Psoas muscle (tissue), 8 donors: ENCODE measurements around the gene CPNE2. TPM values are rescaled to one million over a fixed set of nuclear protein-coding genes. Genes with fewer than 3 reads are reported as not detected.

Source experiments
- ATAC-seq, 4 donors: fragments of 200-7000 bp; cut with Tn5 transposase; one replicate each; pipeline ENCODE4 v1.9.1; 2020; ENCODE audit warnings: moderate library complexity in 3 of 4, mild to moderate bottlenecking in 2 of 4
- DNase-seq, 2 donors: peaks; one replicate each; pipeline ENCODE4 v3.0.0-alpha.2; 2020
- H3K27ac ChIP-seq: fragments of 200-600 bp; one replicate; pipeline ENCODE4 v1.8.0; 2022
- H3K27me3 ChIP-seq, 3 donors: fragments of 200-600 bp in 1 of 3; one replicate each; pipeline versions ENCODE4 v1.6.1 to v1.8.0; 2013 to 2022; ENCODE audit warnings: low read length in 2 of 3, mild to moderate bottlenecking in 2 of 3, moderate library complexity in 1 of 3; ENCODE audit not compliant: insufficient read depth in 3 of 3
- H3K36me3 ChIP-seq, 2 donors: fragments of 200-600 bp in 1 of 2; one replicate each; pipeline versions ENCODE4 v1.6.1 to v1.8.0; 2013 to 2022; ENCODE audit warnings: low read depth in 1 of 2, mild to moderate bottlenecking in 1 of 2, moderate library complexity in 1 of 2; ENCODE audit not compliant: insufficient read depth in 1 of 2
- H3K4me1 ChIP-seq: fragments of 200-600 bp; one replicate; pipeline ENCODE4 v1.8.0; 2022
- H3K4me3 ChIP-seq: fragments of 200-600 bp; one replicate; pipeline ENCODE4 v1.8.0; 2022; ENCODE audit warnings: mild to moderate bottlenecking
- H3K9me3 ChIP-seq: fragments of 200-600 bp; one replicate; pipeline ENCODE4 v1.8.0; 2022
- CTCF ChIP-seq: fragments of 200-600 bp; IDR thresholded peaks from one replicate; pipeline ENCODE4 v1.8.0; 2022; ENCODE audit warnings: antibody characterized with exemption
- WGBS, 3 donors: extraction: QIAGEN DNeasy Blood & Tissue Kit; methylation state at CpG; one replicate each; pipeline versions ENCODE4 v1.1.6 to v1.1.7; 2013; 5-methylcytosine and 5-hydroxymethylcytosine counted together
- intact Hi-C, 2 donors: fragments of 100-400 bp; cut with DNase I; formaldehyde crosslinking; loops; one replicate each; pipeline versions ENCODE4 v1.11.0 to v1.14.2; 2022
- polyA plus RNA-seq, 3 donors: library from polyadenylated mRNA; stranded (reverse); fragments of 200-250 nt; gene quantifications; one replicate each; pipeline ENCODE4 v1.2.3, GENCODE V29; 2013
- total RNA-seq, 4 donors: library from RNA; stranded (reverse); fragmentation: NEBNext Ultra II Directional in 2 of 4; extraction: Animal tissue kit (Norgen Biotek cat#: 25700) in 2 of 4; gene quantifications; one replicate each; pipeline versions ENCODE4 v1.2.1 to v1.2.4, GENCODE V29; 2021 to 2023
- donor health status: healthy with polysubstance abuse.
- donor health status: DM: no; HTN: no; CAD: no; lungs with moderate emphysema.
- donor health status: Bipolar disorder and iron deficiency.
- donor health status: healthy.
- donor health status: DM: yes; HTN: yes; CAD: no.
- donor health status: DM: no; HTN: no; CAD: no.
- donor health status: DM: no; HTN: no; CAD: no.
- donor health status: DM: yes; HTN: yes; CAD: no.

Gene CPNE2
- total and polyA plus RNA-seq, 7 donors, result 8.1 to 16.9 (median 12.4) TPM

- no peaks in the 10 kb centered on the region for H3K36me3 ChIP-seq
- ATAC-seq (no peak), DNase-seq (no peak)
- 62 to 80% (median 78%) methylated on average over 2 of the region's 2 CpGs for WGBS, 3 donors
- H3K4me3 ChIP-seq, result no peak overlapping the region
- H3K27me3 ChIP-seq, result no peaks in the 10 kb centered on the region
- H3K4me1 ChIP-seq, result no peaks in the 10 kb centered on the region
- no peak overlapping the region for H3K27ac ChIP-seq
- TF ChIP-seq CTCF, result no peak
- H3K9me3 ChIP-seq, result no peaks in the 10 kb centered on the region
- intact Hi-C loops, result loop anchor here in 1 of 2 donors (5.0 kb wide), 1 partner anchor 181 kb away; the partner anchor contains the start of gene SLC12A3
These were observed 44.3 kb upstream of the CPNE2 start for GRCh38 chr16:57048095-57048494.

- Histone ChIP-seq H3K9me3 (no peaks in the 10 kb centered on the region), H3K4me3 (no peak overlapping the region), H3K27ac (no peak overlapping the region), H3K36me3 (no peaks in the 10 kb centered on the region), H3K4me1 (no peaks in the 10 kb centered on the region), H3K27me3 (no peaks in the 10 kb centered on the region)
- intact Hi-C loops, result loop anchor here in 1 of 2 donors (5.0 kb wide), 1 partner anchor 182 kb away; the partner anchor contains the start of gene SLC12A3
- no peak for DNase-seq
- ATAC-seq, result no peak
- TF ChIP-seq CTCF, result no peak
- 94 to 97% (median 94%) methylated on average over 4 of the region's 4 CpGs for WGBS, 3 donors
These were observed 42.7 kb upstream of the CPNE2 start for GRCh38 chr16:57049678-57050077.

GRCh38 chr16:57051696-57052228, 40.6 kb upstream of the CPNE2 start:
- DNase-seq (no peak), ATAC-seq (no peak)
- WGBS, 3 donors, result 91 to 94% (median 93%) methylated on average over 11 of the region's 11 CpGs
- no peak overlapping the region for H3K4me3 ChIP-seq
- H3K27ac ChIP-seq, result no peak overlapping the region
- no peaks in the 10 kb centered on the region for H3K4me1 ChIP-seq
- H3K27me3 ChIP-seq, result no peaks in the 10 kb centered on the region
- no peaks in the 10 kb centered on the region for H3K36me3 ChIP-seq
- intact Hi-C loops, result no loop called here
- no peaks in the 10 kb centered on the region for H3K9me3 ChIP-seq
- TF ChIP-seq CTCF, result no peak

- DNase-seq (no peak), ATAC-seq (no peak)
- no peak overlapping the region for H3K4me3 ChIP-seq
- no peak overlapping the region for H3K27ac ChIP-seq
- H3K36me3 ChIP-seq, result no peaks in the 10 kb centered on the region
- no peaks in the 10 kb centered on the region for H3K4me1 ChIP-seq
- H3K9me3 ChIP-seq, result no peaks in the 10 kb centered on the region
- no peaks in the 10 kb centered on the region for H3K27me3 ChIP-seq
- intact Hi-C loops, result no loop called here
- TF ChIP-seq CTCF, result no peak
- 82 to 94% (median 91%) methylated on average over 8 to 9 of the region's 9 CpGs for WGBS, 3 donors
These were observed 39.2 kb upstream of the CPNE2 start for GRCh38 chr16:57053206-57053605.

GRCh38 chr16:57054338-57054737, 38.0 kb upstream of the CPNE2 start:
- intact Hi-C loops, result no loop called here

More at GRCh38 chr16:57054338-57054737, 38.0 kb upstream of the CPNE2 start:
- Histone ChIP-seq H3K27me3 (no peaks in the 10 kb centered on the region), H3K36me3 (no peaks in the 10 kb centered on the region), H3K27ac (no peak overlapping the region), H3K4me3 (no peak overlapping the region), H3K4me1 (no peaks in the 10 kb centered on the region), H3K9me3 (no peaks in the 10 kb centered on the region)
- WGBS, 3 donors, result 85 to 89% (median 86%) methylated on average over 5 of the region's 5 CpGs
- DNase-seq, result no peak
- TF ChIP-seq CTCF, result no peak
- no peak for ATAC-seq
